ENCODE measurements around the gene PMEPA1.

The PMEPA1 gene

GRCh38 chr20:57614490-57615444 lies 95.0 kb downstream of the PMEPA1 start:
- H3K4me3 ChIP-seq (ENCODE audit: low read length): no peak overlapping the region
- peaks cover 6% of the 10 kb centered on the region; the same call in 1 of the 2 replicates for H4K20me1 ChIP-seq (ENCODE audit: insufficient read depth, low read length)
- H2AFZ ChIP-seq (ENCODE audit: low read depth, low read length): no peak overlapping the region
- H3K79me2 ChIP-seq (ENCODE audit: low read length): no peaks in the 10 kb centered on the region
- peaks cover 24% of the 10 kb centered on the region for H3K4me1 ChIP-seq (ENCODE audit: low read length)
- H3K9ac ChIP-seq (ENCODE audit: low read length): no peak overlapping the region
- no peak overlapping the region for H3K27ac ChIP-seq (ENCODE audit: low read length)
- TF ChIP-seq EZH2phosphoT487 (IDR thresholded peaks at IDR 0.05; ENCODE audit: low read depth) (no peak), CTCF (IDR thresholded peaks at IDR 0.05; ENCODE audit: low read depth, low read length) (no peak)
- H3K4me2 ChIP-seq (ENCODE audit: low read length): no peak overlapping the region
- H3K27me3 ChIP-seq (ENCODE audit: low read depth, low read length): peaks cover 71% of the 10 kb centered on the region
- H3K9me3 ChIP-seq (ENCODE audit: insufficient read depth, low read length): no peaks in the 10 kb centered on the region
- H3K36me3 ChIP-seq (replicated peaks; ENCODE audit: low read depth, low read length): no peaks in the 10 kb centered on the region

- H3K27me3 ChIP-seq (ENCODE audit: low read depth, low read length): peaks cover 82% of the 10 kb centered on the region
- peaks cover 6% of the 10 kb centered on the region; the same call in 1 of the 2 replicates for H4K20me1 ChIP-seq (ENCODE audit: insufficient read depth, low read length)
- TF ChIP-seq CTCF (IDR thresholded peaks at IDR 0.05; ENCODE audit: low read depth, low read length): no peak
- TF ChIP-seq EZH2phosphoT487 (IDR thresholded peaks at IDR 0.05; ENCODE audit: low read depth): no peak
- no peak overlapping the region for H3K27ac ChIP-seq (ENCODE audit: low read length)
- H3K4me2 ChIP-seq (ENCODE audit: low read length): no peak overlapping the region
- H3K4me3 ChIP-seq (ENCODE audit: low read length): no peak overlapping the region
- no peaks in the 10 kb centered on the region for H3K79me2 ChIP-seq (ENCODE audit: low read length)
- H3K9me3 ChIP-seq (ENCODE audit: insufficient read depth, low read length): no peaks in the 10 kb centered on the region
- no peak overlapping the region for H3K9ac ChIP-seq (ENCODE audit: low read length)
- peaks cover 11% of the 10 kb centered on the region for H3K4me1 ChIP-seq (ENCODE audit: low read length)
- no peaks in the 10 kb centered on the region for H3K36me3 ChIP-seq (replicated peaks; ENCODE audit: low read depth, low read length)
- no peak overlapping the region for H2AFZ ChIP-seq (ENCODE audit: low read depth, low read length)
Measured at GRCh38 chr20:57613481-57613921, 96.3 kb downstream of the PMEPA1 start.

GRCh38 chr20:57612916-57613315 lies 96.9 kb downstream of the PMEPA1 start:
- H3K4me2 ChIP-seq (ENCODE audit: low read length): no peak overlapping the region
- H3K4me3 ChIP-seq (ENCODE audit: low read length): no peak overlapping the region
- TF ChIP-seq EZH2phosphoT487 (IDR thresholded peaks at IDR 0.05; ENCODE audit: low read depth): no peak
- TF ChIP-seq CTCF (IDR thresholded peaks at IDR 0.05; ENCODE audit: low read depth, low read length): no peak
- no peaks in the 10 kb centered on the region for H3K79me2 ChIP-seq (ENCODE audit: low read length)
- peaks cover 6% of the 10 kb centered on the region; the same call in 1 of the 2 replicates for H4K20me1 ChIP-seq (ENCODE audit: insufficient read depth, low read length)
- no peak overlapping the region for H3K9ac ChIP-seq (ENCODE audit: low read length)
- H2AFZ ChIP-seq (ENCODE audit: low read depth, low read length): no peak overlapping the region
- peaks cover 80% of the 10 kb centered on the region for H3K27me3 ChIP-seq (ENCODE audit: low read depth, low read length)
- no peaks in the 10 kb centered on the region for H3K36me3 ChIP-seq (replicated peaks; ENCODE audit: low read depth, low read length)
- no peak overlapping the region for H3K27ac ChIP-seq (ENCODE audit: low read length)
- peaks cover 6% of the 10 kb centered on the region for H3K4me1 ChIP-seq (ENCODE audit: low read length)
- no peaks in the 10 kb centered on the region for H3K9me3 ChIP-seq (ENCODE audit: insufficient read depth, low read length)

GRCh38 chr20:57612436-57612835 lies 97.4 kb downstream of the PMEPA1 start:
- Histone ChIP-seq H3K4me2 (ENCODE audit: low read length) (no peak overlapping the region), H2AFZ (ENCODE audit: low read depth, low read length) (no peak overlapping the region), H3K36me3 (replicated peaks; ENCODE audit: low read depth, low read length) (no peaks in the 10 kb centered on the region), H3K9me3 (ENCODE audit: insufficient read depth, low read length) (no peaks in the 10 kb centered on the region), H3K4me3 (ENCODE audit: low read length) (no peak overlapping the region), H3K9ac (ENCODE audit: low read length) (no peak overlapping the region), H3K79me2 (ENCODE audit: low read length) (no peaks in the 10 kb centered on the region), H3K27me3 (ENCODE audit: low read depth, low read length) (peaks cover 80% of the 10 kb centered on the region), H3K27ac (ENCODE audit: low read length) (no peak overlapping the region), H4K20me1 (ENCODE audit: insufficient read depth, low read length) (peaks cover 6% of the 10 kb centered on the region; the same call in 1 of the 2 replicates), H3K4me1 (ENCODE audit: low read length) (peaks cover under 1% of the 10 kb centered on the region; the same call in 1 of the 2 replicates)
- TF ChIP-seq EZH2phosphoT487 (IDR thresholded peaks at IDR 0.05; ENCODE audit: low read depth) (no peak), CTCF (IDR thresholded peaks at IDR 0.05; ENCODE audit: low read depth, low read length) (no peak)

Data from OCI-LY3 (cell line).